HG03064 (cell line): ENCODE results near the gene ZNF594.
"Not testable (repeated sequence)": the region's sequence is repeated elsewhere in the genome, so short reads cannot be mapped to it uniquely, and the experiment has no call there.

Source experiments
- ATAC-seq: cut with Tn5 transposase; IDR thresholded peaks from one replicate; pipeline ENCODE4 v1.9.1; 2021; ENCODE audit warnings: low read depth; ENCODE audit not compliant: unreplicated experiment

The ZNF594 gene

DNA sequence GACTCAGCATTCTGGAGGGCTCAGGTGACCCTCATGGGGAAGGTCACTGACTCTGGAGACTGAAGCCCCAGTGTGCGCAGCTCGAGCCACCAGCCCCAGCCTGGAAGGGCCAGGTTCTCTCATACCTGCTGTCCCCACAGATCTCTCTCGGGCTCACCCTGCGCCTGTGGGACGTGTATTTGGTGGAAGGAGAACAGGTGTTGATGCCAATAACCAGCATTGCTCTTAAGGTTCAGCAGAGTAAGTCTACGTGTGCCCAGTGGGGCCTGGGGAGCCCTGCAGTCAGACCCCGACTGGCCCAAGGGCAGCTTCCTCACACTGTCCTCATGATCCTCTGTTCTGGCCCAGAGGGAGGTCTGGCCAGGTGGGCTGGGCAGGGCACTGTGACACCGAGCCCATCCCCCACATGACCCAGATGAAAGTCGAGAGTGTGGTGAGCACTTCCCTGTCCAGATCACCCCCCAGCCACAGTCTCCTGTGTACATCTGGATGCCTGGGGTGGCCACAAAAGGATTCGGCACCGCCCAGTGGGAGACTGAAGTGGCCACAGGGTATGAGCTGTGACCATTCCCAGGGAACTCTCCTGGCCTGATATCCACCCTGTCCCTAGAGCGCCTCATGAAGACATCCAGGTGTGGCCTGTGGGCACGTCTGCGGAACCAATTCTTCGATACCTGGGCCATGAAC lies 54.0 kb downstream of the ZNF594 start:
- ATAC-seq = not testable (repeated sequence)

GRCh38 chr17:5136580-5137412 lies 54.9 kb downstream of the ZNF594 start:
- ATAC-seq = not testable (repeated sequence)

DNA sequence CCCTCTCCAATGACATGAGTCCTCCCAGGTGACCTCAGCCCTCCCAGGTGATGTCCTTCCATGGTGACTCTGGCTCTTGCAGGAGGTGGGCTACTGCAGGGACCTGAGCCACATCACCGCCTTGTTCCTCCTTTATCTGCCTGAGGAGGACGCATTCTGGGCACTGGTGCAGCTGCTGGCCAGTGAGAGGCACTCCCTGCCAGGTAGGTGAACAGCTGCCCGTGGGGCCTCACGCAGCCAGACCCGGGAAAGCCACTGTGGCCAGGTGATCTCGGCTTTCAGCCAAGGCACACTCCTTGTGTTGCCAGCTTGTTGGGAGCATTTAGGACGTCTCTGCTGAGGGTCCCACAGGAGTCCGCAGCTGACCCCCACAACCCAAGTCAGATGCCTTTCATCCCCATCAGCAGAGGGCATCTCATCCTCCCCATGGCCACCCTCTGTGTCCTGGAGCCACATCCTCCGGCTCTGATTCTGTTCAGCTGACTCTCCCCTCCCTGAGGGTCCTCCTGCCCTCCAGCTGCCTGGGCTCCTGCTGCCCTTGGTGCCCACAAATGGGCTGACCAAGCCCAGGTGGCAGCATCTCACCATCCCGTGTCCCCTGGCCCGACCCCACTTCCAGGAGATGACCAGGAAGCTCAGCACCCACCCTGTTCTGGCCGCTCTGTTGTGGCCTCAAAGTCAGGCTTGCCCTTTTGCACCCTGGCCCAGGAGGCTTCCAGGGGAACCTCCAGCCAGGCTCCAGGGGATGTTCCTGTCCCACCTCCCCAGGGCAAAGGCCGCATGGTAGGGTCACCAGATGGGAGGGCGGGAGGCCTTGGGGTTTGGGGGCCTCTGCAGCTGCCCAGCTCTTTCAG lies 55.7 kb downstream of the ZNF594 start:
- no peak for ATAC-seq

DNA sequence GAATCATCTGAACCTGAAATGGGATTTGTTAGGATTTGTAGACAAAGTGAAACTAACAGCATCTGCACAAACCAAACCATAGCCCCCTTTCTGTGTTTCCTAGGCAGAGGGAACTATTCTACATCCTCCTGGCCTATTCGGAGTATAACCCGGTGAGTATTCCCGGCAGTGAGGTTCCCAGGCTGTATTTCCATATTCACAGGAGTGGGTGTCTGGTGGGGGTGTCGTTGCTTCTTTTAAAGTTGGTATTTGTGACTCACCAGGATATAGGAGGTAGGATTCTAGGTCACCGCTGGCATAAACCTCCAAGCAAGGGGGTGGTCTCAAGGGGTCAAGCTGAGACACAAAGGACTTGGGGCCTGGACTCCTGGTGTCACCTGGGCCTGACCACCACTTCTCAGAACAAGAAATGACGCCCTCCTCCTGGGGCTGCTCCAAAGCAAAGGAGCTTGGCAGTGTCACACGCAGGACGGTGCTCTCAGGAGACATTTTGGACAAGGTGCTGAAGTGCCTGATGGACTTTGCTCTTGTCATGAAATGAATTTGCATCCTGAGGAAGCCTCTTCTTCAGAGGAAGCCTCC lies 56.4 kb downstream of the ZNF594 start:
- not testable (repeated sequence) for ATAC-seq

GRCh38 chr17:5134571-5134970 lies 57.1 kb downstream of the ZNF594 start:
- not testable (repeated sequence) for ATAC-seq

DNA sequence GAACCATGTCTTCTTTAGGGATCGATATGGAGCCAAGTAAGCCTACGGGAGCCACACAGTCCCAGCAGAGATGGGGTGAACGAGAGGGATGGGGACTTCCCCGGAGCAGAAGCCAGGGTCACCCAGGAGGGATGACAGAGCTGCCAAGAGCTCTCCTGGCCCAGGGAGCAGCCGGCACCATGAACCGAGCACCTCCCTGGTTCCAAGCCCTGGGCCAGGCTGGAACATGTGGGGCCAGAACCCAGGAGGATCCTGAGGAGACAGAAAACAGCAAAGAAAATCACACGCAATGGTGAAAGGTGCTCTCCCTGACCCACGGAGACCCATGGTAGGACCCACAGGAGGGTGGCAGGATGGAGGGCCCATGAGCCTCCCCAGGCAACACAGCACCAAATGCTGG lies 57.7 kb downstream of the ZNF594 start:
- not testable (repeated sequence) for ATAC-seq

GRCh38 chr17:5133311-5133710 lies 58.4 kb downstream of the ZNF594 start:
- ATAC-seq = no peak

DNA sequence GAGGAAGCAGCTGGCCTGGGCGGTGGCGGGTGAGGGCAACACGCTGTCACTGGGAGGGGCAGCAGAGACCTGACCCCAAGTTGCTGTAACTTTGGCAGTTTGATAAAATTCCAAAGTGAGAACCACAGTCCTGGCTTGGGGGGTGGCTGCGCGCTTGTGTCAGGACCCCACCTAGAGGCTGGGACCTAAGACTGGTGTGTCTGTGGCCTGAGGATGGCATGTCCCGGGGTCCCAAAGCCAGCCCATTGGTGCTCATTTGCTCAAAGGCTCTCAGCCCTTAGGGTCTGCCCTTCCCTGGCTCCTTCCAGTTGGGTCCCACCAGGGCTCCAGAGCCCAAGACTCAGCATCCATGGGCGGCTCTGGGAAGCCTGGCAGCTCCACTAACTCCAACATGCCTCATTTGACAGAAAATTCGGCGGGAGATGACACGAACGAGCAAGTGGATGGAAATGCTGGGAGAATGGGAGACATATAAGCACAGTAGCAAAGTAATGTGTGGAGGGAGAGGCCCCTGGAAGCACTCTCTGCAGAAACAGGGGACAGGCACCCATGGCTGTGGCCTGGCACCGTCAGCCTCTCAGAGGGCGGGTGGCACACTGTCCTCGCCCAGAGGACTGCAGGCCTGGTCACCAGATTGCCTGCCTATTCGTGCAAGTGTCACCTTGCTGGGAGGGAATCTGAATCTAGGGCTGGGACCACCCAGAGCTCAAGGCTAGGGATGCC lies 59.0 kb downstream of the ZNF594 start:
- ATAC-seq = not testable (repeated sequence)

DNA sequence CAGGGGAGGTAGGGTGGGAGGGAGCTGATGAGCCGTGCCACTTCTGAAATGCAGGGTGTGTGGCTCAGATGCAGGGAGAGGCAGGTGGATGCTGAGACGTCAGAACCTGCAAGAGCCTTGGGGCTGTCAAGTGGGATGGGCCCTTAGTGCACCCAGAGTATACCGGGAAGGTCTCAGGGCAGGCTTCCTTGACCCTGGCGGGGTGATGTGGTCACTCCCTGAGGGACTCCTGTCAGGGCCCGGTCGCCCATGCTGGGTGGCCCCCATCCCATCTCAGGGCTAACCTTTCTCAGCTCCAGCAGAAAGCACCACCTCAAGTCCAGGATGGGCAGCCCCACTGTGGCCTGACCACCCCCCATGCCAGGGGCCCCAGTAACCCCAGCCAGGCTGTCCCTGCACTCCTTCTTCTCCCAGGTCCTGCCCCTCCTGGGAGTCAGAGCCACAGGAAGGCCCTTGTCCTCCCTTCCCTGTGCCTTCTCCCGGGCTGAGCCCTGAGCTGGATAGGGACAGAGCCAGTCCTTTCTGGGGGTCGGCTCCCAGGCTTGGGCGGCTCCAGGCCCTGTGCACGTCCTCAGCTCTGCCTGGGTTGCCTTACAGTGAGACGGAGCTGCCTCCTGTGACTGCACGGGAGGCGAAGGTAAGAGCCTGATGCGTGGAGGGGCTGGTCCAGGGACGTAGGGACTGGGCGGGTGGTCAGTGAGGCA lies 59.7 kb downstream of the ZNF594 start:
- ATAC-seq = not testable (repeated sequence)

DNA sequence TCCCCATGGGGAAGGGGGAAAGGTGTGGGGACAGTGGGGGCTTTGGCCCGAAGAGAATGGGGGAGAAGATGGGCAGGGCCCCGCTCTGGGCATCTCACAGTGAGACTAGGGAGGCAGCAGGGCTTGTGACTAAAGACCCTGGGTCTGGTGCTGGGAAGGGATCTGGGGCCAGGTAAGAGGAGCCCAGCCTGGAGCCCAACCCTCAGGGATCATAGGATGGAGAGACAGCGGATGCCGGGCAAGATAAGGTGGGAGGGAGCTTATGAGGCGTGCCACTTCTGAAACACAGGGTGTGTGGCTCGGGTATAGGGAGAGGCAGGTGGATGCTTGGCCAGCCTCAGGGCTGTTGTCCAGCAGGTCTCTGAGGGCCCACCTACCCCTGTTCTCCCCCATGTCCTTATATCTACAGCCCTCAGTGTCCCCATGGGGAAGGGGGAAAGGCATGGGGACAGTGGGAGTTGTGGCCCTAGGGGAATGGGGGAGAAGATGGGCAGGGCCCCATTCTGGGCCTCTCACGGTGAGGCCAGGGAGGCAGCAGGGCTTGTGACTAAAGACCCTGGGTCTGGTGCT lies 60.4 kb downstream of the ZNF594 start:
- no peak for ATAC-seq

- ATAC-seq = not testable (repeated sequence)
Measured at GRCh38 chr17:5130687-5131086, 61.0 kb downstream of the ZNF594 start.

DNA sequence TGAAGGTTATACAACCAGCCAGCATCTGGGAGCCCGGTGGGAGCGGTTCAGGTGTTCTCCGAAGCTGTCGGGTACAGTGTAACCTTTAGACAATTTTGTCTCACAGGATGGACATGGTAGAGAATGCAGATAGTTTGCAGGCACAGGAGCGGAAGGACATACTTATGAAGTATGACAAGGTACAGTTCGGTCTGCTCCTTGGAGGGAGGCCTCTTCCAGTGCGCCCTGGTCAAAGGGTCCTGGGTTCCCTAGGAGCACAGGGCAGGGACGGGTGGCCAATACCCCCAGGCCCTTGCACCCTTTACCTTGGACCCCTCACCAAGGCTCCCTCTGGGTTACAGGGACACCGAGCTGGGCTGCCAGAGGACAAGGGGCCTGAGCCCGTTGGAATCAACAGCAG lies 61.4 kb downstream of the ZNF594 start:
- not testable (repeated sequence) for ATAC-seq

DNA sequence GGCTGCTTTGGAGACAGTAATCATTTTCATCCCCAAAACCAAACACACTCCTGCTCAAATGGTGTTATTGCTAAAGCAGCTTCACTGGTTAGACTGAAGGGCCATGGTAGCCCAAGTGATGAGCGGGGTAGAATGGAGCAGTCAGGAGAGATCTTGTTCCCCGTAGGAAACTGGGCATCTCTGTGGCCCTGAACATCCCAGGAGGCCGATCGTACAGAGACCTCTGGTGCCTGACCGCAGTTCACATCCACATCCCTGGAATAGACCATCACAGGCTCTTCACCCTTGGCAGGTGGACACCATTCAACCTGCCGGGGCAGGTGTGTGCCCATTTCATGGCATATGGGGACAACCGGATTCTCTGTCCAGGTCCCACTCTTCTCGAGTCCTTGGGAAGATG lies 61.9 kb downstream of the ZNF594 start:
- not testable (repeated sequence) for ATAC-seq
